Hepatocyte (in vitro differentiated cells): Measurements from ENCODE around the gene KRTAP10-3. TPM values are rescaled to one million over a fixed set of nuclear protein-coding genes. Genes with fewer than 3 reads are reported as not detected.

Experiments
- DNase-seq: peaks from one replicate; pipeline ENCODE4 v3.0.0-alpha.2; 2016; ENCODE audit warnings: low spot score
- H2AFZ ChIP-seq: fragments of 200-600 bp; sonication (generic); 2 replicates; pipeline ENCODE4 v1.6.0; 2016; ENCODE audit warnings: antibody characterized with exemption, mild to moderate bottlenecking
- H3K27ac ChIP-seq: fragments of 200-600 bp; sonication (generic); 2 replicates; pipeline ENCODE4 v1.5.1; 2016; ENCODE audit warnings: mild to moderate bottlenecking
- H3K27me3 ChIP-seq: fragments of 200-600 bp; sonication (generic); 2 replicates; pipeline ENCODE4 v1.6.1; 2016
- H3K36me3 ChIP-seq: fragments of 200-600 bp; sonication (generic); replicated peaks from 2 replicates; pipeline ENCODE4 v1.5.1; 2016; ENCODE audit warnings: low read depth; ENCODE audit not compliant: insufficient read depth
- H3K4me1 ChIP-seq: fragments of 200-600 bp; sonication (generic); 2 replicates; pipeline ENCODE4 v1.5.1; 2016; ENCODE audit warnings: mild to moderate bottlenecking, moderate library complexity; ENCODE audit not compliant: insufficient read depth
- H3K4me2 ChIP-seq: fragments of 200-600 bp; sonication (generic); 2 replicates; pipeline ENCODE4 v1.6.0; 2016
- H3K4me3 ChIP-seq: fragments of 200-600 bp; sonication (generic); 2 replicates; pipeline ENCODE4 v1.5.1; 2016; ENCODE audit warnings: mild to moderate bottlenecking
- H3K79me2 ChIP-seq: fragments of 200-600 bp; sonication (generic); 2 replicates; pipeline ENCODE4 v1.6.0; 2017; ENCODE audit warnings: mild to moderate bottlenecking
- H3K9me2 ChIP-seq: fragments of 200-600 bp; sonication (generic); replicated peaks from 2 replicates; pipeline ENCODE4 v1.6.0; 2017; ENCODE audit warnings: mild to moderate bottlenecking; ENCODE audit not compliant: insufficient read depth
- H3K9me3 ChIP-seq: fragments of 200-600 bp; sonication (generic); 2 replicates; pipeline ENCODE4 v1.5.1; 2016; ENCODE audit warnings: low read depth, mild to moderate bottlenecking
- H4K20me1 ChIP-seq: fragments of 200-600 bp; sonication (generic); 2 replicates; pipeline ENCODE4 v1.6.0; 2016; ENCODE audit warnings: mild to moderate bottlenecking; ENCODE audit not compliant: insufficient read depth, poor library complexity, severe bottlenecking
- CTCF ChIP-seq: fragments of 200-600 bp; sonication (generic); IDR thresholded peaks from 2 replicates; pipeline ENCODE4 v1.5.1; 2016; ENCODE audit warnings: antibody characterized with exemption, mild to moderate bottlenecking; ENCODE audit not compliant: poor library complexity
- EZH2 ChIP-seq: fragments of 200-600 bp; sonication (generic); IDR thresholded peaks from 2 replicates; pipeline ENCODE4 v1.6.1; 2016; ENCODE audit warnings: antibody characterized with exemption, mild to moderate bottlenecking, borderline replicate concordance
- EZH2phosphoT487 ChIP-seq: fragments of 200-600 bp; sonication (generic); IDR thresholded peaks from one replicate; pipeline ENCODE4 v1.6.1; 2018; ENCODE audit warnings: antibody characterized with exemption, mild to moderate bottlenecking, low read depth, moderate library complexity; ENCODE audit not compliant: unreplicated experiment, severe bottlenecking
- WGBS: methylation state at CpG from one replicate; pipeline ENCODE4 v1.1.6; 2016; ENCODE audit warnings: low lambda C conversion rate; ENCODE audit errors: missing lambda C conversion rate; 5-methylcytosine and 5-hydroxymethylcytosine counted together
- polyA plus RNA-seq: library from polyadenylated mRNA; unstranded; fragments of >200 nt; fragmentation: Nextera tagmentation; extraction: Ambion mirVana; gene quantifications from 2 replicates; pipeline ENCODE4 v1.2.1, GENCODE V29; 2016
- total RNA-seq: library from RNA; depleted of rRNA; stranded (reverse); fragments of >200 nt; gene quantifications from 2 replicates; pipeline ENCODE4 v1.2.3, GENCODE V29; 2014

KRTAP10-3 gene
- total and polyA plus RNA-seq, 2 experiments from 2014 or later, result not detected

- H3K4me3 ChIP-seq, result no peak overlapping the region
- no peaks in the 10 kb centered on the region for H3K79me2 ChIP-seq
- H3K36me3 ChIP-seq, result no peaks in the 10 kb centered on the region
- H3K9me2 ChIP-seq, result no peaks in the 10 kb centered on the region
- H2AFZ ChIP-seq, result no peak overlapping the region
- no peak overlapping the region for H3K27ac ChIP-seq
- no peak for TF ChIP-seq EZH2phosphoT487
- TF ChIP-seq CTCF, result no peak
- TF ChIP-seq EZH2, result no peak
- H3K4me2 ChIP-seq, result no peak overlapping the region
- no peaks in the 10 kb centered on the region for H4K20me1 ChIP-seq
- H3K27me3 ChIP-seq, result no peaks in the 10 kb centered on the region
- H3K4me1 ChIP-seq, result no peaks in the 10 kb centered on the region
- 95% methylated on average over 18 of the region's 18 CpGs for WGBS
- no peaks in the 10 kb centered on the region for H3K9me3 ChIP-seq
- no peak for DNase-seq
Measured at GRCh38 chr21:44567481-44568171, 9.0 kb upstream of the KRTAP10-3 start.

- no peak for TF ChIP-seq CTCF
- no peak for TF ChIP-seq EZH2
- Histone ChIP-seq H3K27ac (no peak overlapping the region), H3K4me3 (no peak overlapping the region), H3K4me2 (no peak overlapping the region), H3K27me3 (no peaks in the 10 kb centered on the region), H3K9me3 (no peaks in the 10 kb centered on the region), H3K36me3 (no peaks in the 10 kb centered on the region), H3K79me2 (no peaks in the 10 kb centered on the region), H2AFZ (no peak overlapping the region), H4K20me1 (no peaks in the 10 kb centered on the region), H3K4me1 (no peaks in the 10 kb centered on the region), H3K9me2 (no peaks in the 10 kb centered on the region)
- DNase-seq, result no peak
- WGBS, result 82% methylated on average over 1 of the region's 1 CpG
Measured at GRCh38 chr21:44566403-44566802, 7.8 kb upstream of the KRTAP10-3 start.

GRCh38 chr21:44564886-44565598 is 6.4 kb upstream of the KRTAP10-3 start:
- Histone ChIP-seq H3K9me3 (no peaks in the 10 kb centered on the region), H4K20me1 (no peaks in the 10 kb centered on the region), H3K4me2 (no peak overlapping the region), H3K27ac (no peak overlapping the region), H3K36me3 (no peaks in the 10 kb centered on the region), H3K27me3 (no peaks in the 10 kb centered on the region), H3K4me3 (no peak overlapping the region), H2AFZ (no peak overlapping the region), H3K4me1 (no peaks in the 10 kb centered on the region), H3K79me2 (no peaks in the 10 kb centered on the region), H3K9me2 (no peaks in the 10 kb centered on the region)
- 8% methylated on average over 1 of the region's 1 CpG for WGBS
- no peak for DNase-seq
- TF ChIP-seq CTCF, result no peak
- no peak for TF ChIP-seq EZH2phosphoT487
- TF ChIP-seq EZH2, result no peak
